Kidney glomerular epithelial cell (primary cell): ENCODE results near the gene SYN1.

ENCODE experiments used
- DNase-seq: peaks from one replicate; lab custom pipeline; 2025; lab: John Stamatoyannopoulos, UW

Gene SYN1

GRCh38 chrX:47595716-47596251 is 23.9 kb downstream of the SYN1 start:
- DNase-seq = no peak

GRCh38 chrX:47593522-47593921 is 26.1 kb downstream of the SYN1 start:
- no peak for DNase-seq

GRCh38 chrX:47590984-47591383 is 28.7 kb downstream of the SYN1 start:
- no peak for DNase-seq

GRCh38 chrX:47587906-47588735 is 31.5 kb downstream of the SYN1 start:
- no peak for DNase-seq

GRCh38 chrX:47587091-47587891 is 32.4 kb downstream of the SYN1 start:
- DNase-seq = no peak

GRCh38 chrX:47586043-47586787 is 33.4 kb downstream of the SYN1 start:
- DNase-seq = no peak

GRCh38 chrX:47585273-47585672 is 34.4 kb downstream of the SYN1 start:
- DNase-seq = no peak

- no peak for DNase-seq
Measured at GRCh38 chrX:47584714-47585113, 34.9 kb downstream of the SYN1 start.

GRCh38 chrX:47583240-47583861 is 36.3 kb downstream of the SYN1 start:
- no peak for DNase-seq

GRCh38 chrX:47581731-47582647 is 37.7 kb downstream of the SYN1 start, which contains the start of gene TIMP1:
TSS of gene TIMP1 (plus strand) at chrX:47582436. CDS start at chrX:47583416, 980 bp downstream.
- peak; percentile 74 for DNase-seq

GRCh38 chrX:47579537-47579936 is 40.1 kb downstream of the SYN1 start:
- no peak for DNase-seq

GRCh38 chrX:47578692-47579091 is 41.0 kb downstream of the SYN1 start:
- DNase-seq = no peak

GRCh38 chrX:47577901-47578300 is 41.8 kb downstream of the SYN1 start:
- DNase-seq = no peak

GRCh38 chrX:47577424-47577823 is 42.2 kb downstream of the SYN1 start:
- no peak for DNase-seq

GRCh38 chrX:47576021-47576898 is 43.4 kb downstream of the SYN1 start:
- DNase-seq = no peak

- DNase-seq = no peak
Measured at GRCh38 chrX:47574547-47575301, 44.9 kb downstream of the SYN1 start.

GRCh38 chrX:47574076-47574546 is 45.5 kb downstream of the SYN1 start:
- DNase-seq = no peak

GRCh38 chrX:47573341-47574075 is 46.1 kb downstream of the SYN1 start:
- DNase-seq = no peak
